Fibroblast of the aortic adventitia (primary cell): ENCODE data around the gene KCNB1. TPM values are rescaled to one million over a fixed set of nuclear protein-coding genes. Genes with fewer than 3 reads are reported as not detected.

Experiments
- DNase-seq: peaks from one replicate; pipeline ENCODE4 v3.0.0-alpha.2; 2010; ENCODE audit warnings: low read depth
- H3K4me3 ChIP-seq: 2 replicates; pipeline ENCODE4 v1.5.1; 2011; ENCODE audit warnings: low read depth, mild to moderate bottlenecking, control low read depth, low read length, moderate library complexity
- CTCF ChIP-seq: IDR thresholded peaks from 2 replicates; pipeline ENCODE4 v1.5.1; 2011; ENCODE audit warnings: mild to moderate bottlenecking, low read length, control low read depth, inconsistent platforms; ENCODE audit not compliant: insufficient read depth
- total RNA-seq: library from RNA; depleted of rRNA; stranded (reverse); fragments of >200 nt; gene quantifications from 2 replicates; pipeline ENCODE4 v1.2.3, GENCODE V29; 2012; ENCODE audit warnings: low replicate concordance

Gene KCNB1
- 0.27 and 0.41 TPM in 2 replicates for total RNA-seq

- peak within 1 kb of the TSS; percentile 51 for H3K4me3 ChIP-seq
- DNase-seq, result peak; percentile 58
- TF ChIP-seq CTCF, result no peak
Observed at GRCh38 chr20:49482621-49483017, at the start of gene KCNB1. TSS of gene KCNB1 (minus strand) at chr20:49482668. CDS start at chr20:49482480, 188 bp downstream.

DNA sequence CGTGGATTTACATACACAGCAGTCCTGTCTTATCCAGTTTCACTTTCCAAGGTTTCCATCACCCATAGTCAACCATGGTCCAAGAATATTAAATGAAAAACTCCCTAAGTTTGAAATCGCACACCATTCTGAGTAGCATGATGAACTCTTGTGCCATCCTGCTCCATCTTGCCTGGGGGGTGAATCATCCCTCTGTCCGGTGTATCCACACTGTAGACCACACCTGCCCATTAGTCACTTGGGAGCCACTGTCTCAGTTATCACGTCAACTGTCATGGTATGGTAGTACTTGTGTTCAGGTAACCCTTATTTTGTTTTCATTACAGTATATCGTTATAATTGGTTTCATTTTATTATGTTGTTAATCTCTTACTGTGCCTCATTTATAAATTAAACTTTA, 47.0 kb upstream of the KCNB1 start:
- no peak for TF ChIP-seq CTCF
- no peak overlapping the region for H3K4me3 ChIP-seq
- DNase-seq, result no peak

- DNase-seq, result no peak
- TF ChIP-seq CTCF, result no peak
- no peak overlapping the region for H3K4me3 ChIP-seq
Observed at GRCh38 chr20:49526568-49526967, 44.1 kb upstream of the KCNB1 start.

DNA sequence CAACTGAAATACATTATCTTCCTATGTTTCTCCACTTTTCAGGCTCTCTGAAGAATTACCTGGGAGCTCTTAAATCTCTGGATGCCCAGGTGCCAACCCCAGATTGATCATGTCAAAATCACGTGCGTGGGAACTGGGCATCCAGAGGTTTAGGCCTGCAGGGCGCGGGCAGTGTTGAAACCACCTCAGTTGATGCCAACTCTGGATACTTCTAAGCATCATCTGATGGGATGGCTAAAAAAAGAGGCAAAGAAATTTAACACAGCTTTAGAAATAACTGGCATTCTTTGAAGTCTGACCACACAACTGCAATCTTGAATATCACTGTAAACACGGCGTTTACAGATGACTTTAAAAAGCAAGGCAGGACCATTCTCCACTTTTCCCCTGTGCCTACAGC, 43.6 kb upstream of the KCNB1 start:
- TF ChIP-seq CTCF, result no peak
- no peak for DNase-seq

GRCh38 chr20:49523767-49524360, 41.4 kb upstream of the KCNB1 start:
- no peak for DNase-seq
- H3K4me3 ChIP-seq, result no peak overlapping the region
- TF ChIP-seq CTCF, result no peak

More for the DNA sequence above, 43.6 kb upstream of the KCNB1 start:
- no peak overlapping the region for H3K4me3 ChIP-seq

GRCh38 chr20:49521356-49521755, 38.9 kb upstream of the KCNB1 start:
- TF ChIP-seq CTCF, result no peak
- no peak overlapping the region for H3K4me3 ChIP-seq
- DNase-seq, result no peak
